WI38 (cell line): ENCODE results near the gene ATL3.
"Not testable (repeated sequence)": the region's sequence is repeated elsewhere in the genome, so short reads cannot be mapped to it uniquely, and the experiment has no call there.

Experiments
- H3K4me3 ChIP-seq: 2 replicates; pipeline ENCODE4 v1.5.1; 2011; ENCODE audit warnings: low read depth, mild to moderate bottlenecking, control low read depth, low read length
- TF ChIP-seq, protein P1 (sequence below): IDR thresholded peaks from 2 replicates; pipeline ENCODE4 v1.5.1; 2012; ENCODE audit warnings: low read depth, mild to moderate bottlenecking, control low read depth, low read length

Gene ATL3

DNA sequence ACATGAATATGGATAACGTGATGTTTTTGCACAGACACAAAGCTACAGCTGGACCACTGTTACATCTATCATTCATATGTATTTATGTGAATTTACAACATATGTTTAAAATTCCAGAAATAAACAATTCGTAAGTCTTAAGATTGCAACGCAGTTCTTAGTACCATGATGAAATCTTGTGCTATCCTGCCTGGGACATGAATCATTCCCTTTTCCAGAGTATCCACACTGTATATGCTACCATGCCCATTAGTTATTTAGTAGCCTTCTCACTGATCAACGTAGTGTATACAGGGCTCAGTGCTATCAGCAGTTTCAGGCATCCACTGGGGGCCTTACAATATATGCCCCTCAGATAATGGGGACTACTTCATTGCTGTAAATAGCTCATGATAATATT, 4.3 kb downstream of the ATL3 start:
- TF ChIP-seq, protein P1, sequence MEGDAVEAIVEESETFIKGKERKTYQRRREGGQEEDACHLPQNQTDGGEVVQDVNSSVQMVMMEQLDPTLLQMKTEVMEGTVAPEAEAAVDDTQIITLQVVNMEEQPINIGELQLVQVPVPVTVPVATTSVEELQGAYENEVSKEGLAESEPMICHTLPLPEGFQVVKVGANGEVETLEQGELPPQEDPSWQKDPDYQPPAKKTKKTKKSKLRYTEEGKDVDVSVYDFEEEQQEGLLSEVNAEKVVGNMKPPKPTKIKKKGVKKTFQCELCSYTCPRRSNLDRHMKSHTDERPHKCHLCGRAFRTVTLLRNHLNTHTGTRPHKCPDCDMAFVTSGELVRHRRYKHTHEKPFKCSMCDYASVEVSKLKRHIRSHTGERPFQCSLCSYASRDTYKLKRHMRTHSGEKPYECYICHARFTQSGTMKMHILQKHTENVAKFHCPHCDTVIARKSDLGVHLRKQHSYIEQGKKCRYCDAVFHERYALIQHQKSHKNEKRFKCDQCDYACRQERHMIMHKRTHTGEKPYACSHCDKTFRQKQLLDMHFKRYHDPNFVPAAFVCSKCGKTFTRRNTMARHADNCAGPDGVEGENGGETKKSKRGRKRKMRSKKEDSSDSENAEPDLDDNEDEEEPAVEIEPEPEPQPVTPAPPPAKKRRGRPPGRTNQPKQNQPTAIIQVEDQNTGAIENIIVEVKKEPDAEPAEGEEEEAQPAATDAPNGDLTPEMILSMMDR, result no peak
- peak overlapping the region; percentile 29; the same call in 1 of the 2 replicates for H3K4me3 ChIP-seq

DNA sequence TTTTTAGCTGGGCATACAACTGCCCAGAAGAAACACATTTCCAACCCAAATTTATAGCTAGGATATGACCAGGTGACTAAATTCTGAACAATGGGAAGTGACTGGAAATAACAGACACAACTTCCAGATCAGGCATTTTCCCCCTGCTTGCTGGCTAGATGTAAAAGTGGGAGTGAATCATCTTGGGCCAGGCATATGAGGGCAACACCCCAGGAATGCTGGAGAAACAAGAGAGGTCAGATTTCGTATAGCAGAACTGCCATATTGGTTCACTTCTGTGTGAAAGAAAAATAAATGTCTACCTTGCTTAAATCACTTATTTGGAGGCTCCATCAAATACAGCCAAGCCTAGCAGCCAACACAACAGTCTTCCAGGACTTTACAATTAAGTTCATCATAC, 7.4 kb downstream of the ATL3 start:
- no peak overlapping the region for H3K4me3 ChIP-seq
- TF ChIP-seq, protein P1, result no peak

DNA sequence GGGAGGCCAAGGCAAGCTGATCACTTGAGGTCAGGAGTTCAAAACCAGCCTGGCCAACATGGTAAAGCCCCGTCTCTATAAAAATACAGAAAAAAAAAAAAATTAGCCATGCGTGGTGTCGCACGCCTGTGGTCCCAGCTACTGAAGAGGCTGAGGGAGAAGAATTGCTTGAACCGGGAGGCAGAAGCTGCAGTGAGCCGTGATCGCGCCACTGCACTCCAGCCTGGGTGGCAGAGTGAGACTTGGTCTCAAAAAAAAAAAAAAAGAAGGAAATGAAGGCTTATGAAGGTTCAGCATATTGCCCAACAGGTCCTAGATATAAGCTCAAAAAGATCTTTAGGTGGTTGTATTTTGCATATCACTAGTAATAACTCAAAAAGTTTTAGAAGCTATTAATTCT, 10.2 kb downstream of the ATL3 start:
- TF ChIP-seq, protein P1, result no peak
- no peak overlapping the region for H3K4me3 ChIP-seq

DNA sequence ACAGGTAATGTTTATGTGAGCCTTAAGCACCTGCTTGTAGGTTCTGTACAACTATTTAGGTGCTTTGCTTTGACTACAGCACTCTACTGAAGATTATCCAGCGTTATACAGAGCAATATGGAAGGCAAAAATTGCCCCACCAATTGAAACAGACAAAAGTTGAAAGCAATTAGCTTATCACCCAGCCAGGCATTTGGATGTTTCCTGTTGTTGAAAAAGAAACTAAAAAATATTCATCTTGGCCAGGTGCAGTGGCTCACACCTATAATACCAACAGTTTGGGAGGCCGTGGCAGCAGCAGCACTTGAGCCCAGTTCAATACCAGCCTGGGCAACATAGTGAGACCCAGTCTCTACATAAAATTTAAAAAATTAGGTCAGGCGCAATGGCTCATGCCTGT, 18.5 kb downstream of the ATL3 start:
- TF ChIP-seq, protein P1, result no peak
- H3K4me3 ChIP-seq, result no peak overlapping the region

DNA sequence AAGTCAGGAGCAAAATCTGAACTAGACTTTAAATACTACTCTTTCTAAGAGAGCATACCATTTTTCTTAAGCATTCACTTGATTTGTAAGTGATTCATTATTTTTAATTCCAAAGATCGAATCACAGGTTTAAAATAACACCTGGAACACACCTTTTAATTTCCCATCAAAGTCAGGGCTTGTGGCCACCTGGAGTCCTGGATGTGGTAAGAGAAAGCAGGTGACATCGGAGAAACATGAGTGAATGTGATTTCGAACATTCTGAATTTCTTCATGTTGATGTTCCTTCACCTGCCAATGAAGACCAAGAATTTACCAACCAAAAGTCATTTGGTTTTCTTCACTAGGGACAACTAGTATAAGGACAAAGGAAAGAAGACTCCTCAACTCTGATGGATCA, 28.0 kb downstream of the ATL3 start:
- no peak overlapping the region for H3K4me3 ChIP-seq
- TF ChIP-seq, protein P1, result no peak

DNA sequence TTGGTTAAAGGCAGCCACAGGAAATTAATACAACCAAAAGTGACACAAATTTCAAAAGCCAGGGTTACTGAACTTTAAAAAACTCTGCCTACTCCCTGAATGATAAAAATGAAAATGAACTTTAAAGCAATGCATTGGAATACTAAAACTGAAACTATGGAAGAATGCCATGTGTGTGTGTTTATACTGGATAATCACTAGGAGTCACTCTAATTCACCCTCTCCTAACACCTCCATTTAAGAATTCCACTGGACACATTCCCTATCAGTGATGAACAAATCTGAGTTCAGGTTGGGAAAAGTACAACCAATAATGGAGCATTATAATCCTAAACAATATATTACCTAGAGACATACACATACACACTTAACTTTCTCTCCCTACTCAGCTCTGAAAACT, 29.4 kb downstream of the ATL3 start:
- H3K4me3 ChIP-seq, result no peak overlapping the region
- TF ChIP-seq, protein P1, result no peak

DNA sequence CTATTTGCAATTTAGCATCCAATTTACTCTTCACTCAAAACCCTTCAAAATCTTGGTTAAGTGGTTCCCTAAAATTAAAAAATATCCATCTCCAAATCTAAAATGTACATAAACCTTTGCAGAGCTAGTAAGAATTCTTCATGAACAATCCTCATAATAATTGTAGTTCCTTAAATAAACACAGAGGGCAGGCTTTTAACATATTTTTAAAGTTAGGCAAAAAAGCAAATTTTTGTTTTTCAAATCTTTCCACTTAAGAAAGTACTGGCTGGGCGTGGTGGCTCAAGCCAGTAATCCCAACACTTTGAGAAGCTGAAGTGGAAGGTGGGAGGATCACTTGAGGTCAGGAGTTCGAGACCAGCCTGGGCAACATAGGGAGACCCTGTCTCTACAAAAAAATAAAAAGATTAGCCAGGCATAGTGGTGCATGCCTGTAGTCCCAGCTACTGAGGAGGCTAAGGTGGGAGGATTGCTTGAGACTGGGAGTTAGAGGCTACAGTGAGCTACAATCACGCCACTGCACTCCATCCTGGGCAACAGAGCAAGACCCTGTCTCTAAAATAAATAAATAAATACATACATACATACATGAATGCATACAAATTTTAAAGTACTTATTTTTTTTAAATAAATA, 31.9 kb downstream of the ATL3 start:
- no peak overlapping the region for H3K4me3 ChIP-seq
- TF ChIP-seq, protein P1, result peak; percentile 8; the same call in 1 of the 2 replicates

DNA sequence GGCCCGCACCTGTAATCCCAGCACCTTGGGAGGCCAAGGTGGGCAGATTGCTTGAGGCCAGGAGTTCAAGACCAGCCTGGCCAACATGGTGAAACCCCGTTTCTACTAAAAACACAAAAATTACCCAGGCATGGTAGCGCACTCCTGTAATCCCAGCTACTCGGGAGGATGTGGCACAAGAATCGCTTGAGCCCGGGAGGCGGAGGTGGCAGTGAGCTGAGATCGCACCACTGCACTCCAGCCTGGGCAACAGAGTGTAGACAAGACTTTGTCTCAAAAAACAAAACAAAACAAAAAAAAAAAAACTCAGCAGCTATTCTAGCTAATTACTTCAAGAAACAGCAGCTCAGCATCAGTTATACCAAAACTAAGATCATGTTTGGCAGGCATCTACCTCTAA, 32.7 kb downstream of the ATL3 start:
- not testable (repeated sequence) for H3K4me3 ChIP-seq
